Ishikawa (cell line): ENCODE measurements around the gene KRT71.

Source experiments
- CEBPB ChIP-seq: IDR thresholded peaks from 2 replicates; pipeline ENCODE4 v1.6.1; 2012
- CREB1 ChIP-seq: IDR thresholded peaks from 2 replicates; pipeline ENCODE4 v1.6.1; 2012; ENCODE audit warnings: low read depth
- EGR1 ChIP-seq: IDR thresholded peaks from 2 replicates; pipeline ENCODE4 v1.6.1; 2012
- EP300 ChIP-seq: IDR thresholded peaks from 2 replicates; pipeline ENCODE4 v1.6.1; 2012; ENCODE audit warnings: borderline replicate concordance
- FOXM1 ChIP-seq: IDR thresholded peaks from 2 replicates; pipeline ENCODE4 v1.6.1; 2012; ENCODE audit warnings: low read depth, borderline replicate concordance
- MAX ChIP-seq: IDR thresholded peaks from 2 replicates; pipeline ENCODE4 v1.6.1; 2012
- NFIC ChIP-seq: IDR thresholded peaks from 2 replicates; pipeline ENCODE4 v1.6.1; 2012
- RAD21 ChIP-seq: IDR thresholded peaks from 2 replicates; pipeline ENCODE4 v1.6.1; 2012; ENCODE audit warnings: low read depth
- REST ChIP-seq: IDR thresholded peaks from 2 replicates; pipeline ENCODE4 v1.6.1; 2012; ENCODE audit warnings: low read depth, mild to moderate bottlenecking
- TAF1 ChIP-seq: IDR thresholded peaks from 2 replicates; pipeline ENCODE4 v1.6.1; 2012; ENCODE audit warnings: low read depth, mild to moderate bottlenecking
- TCF12 ChIP-seq: IDR thresholded peaks from 2 replicates; pipeline ENCODE4 v1.6.1; 2012; ENCODE audit warnings: low read depth
- TEAD4 ChIP-seq: IDR thresholded peaks from 2 replicates; pipeline ENCODE4 v1.6.1; 2012
- USF1 ChIP-seq: IDR thresholded peaks from 2 replicates; pipeline ENCODE4 v1.6.1; 2012
- YY1 ChIP-seq: IDR thresholded peaks from 2 replicates; pipeline ENCODE4 v1.6.1; 2012; ENCODE audit warnings: low read depth
- ZBTB7A ChIP-seq: IDR thresholded peaks from 2 replicates; pipeline ENCODE4 v1.6.1; 2012; ENCODE audit warnings: low read depth

Gene KRT71

GRCh38 chr12:52584156-52584682 lies 31.3 kb upstream of the KRT71 start:
- TF ChIP-seq TEAD4 (no peak), EGR1 (no peak)

GRCh38 chr12:52582971-52583456 lies 30.1 kb upstream of the KRT71 start:
- TF ChIP-seq RAD21 = peak; percentile 98
- TF ChIP-seq TCF12 = no peak

- TF ChIP-seq NFIC (no peak), MAX (no peak), RAD21 (no peak), TEAD4 (no peak), ZBTB7A (no peak), EGR1 (no peak), REST (no peak), CREB1 (no peak)
These were observed 29.5 kb upstream of the KRT71 start for GRCh38 chr12:52582486-52582885.

- peak; percentile 85 for TF ChIP-seq MAX
- TF ChIP-seq CEBPB = peak; percentile 19; the same call in 1 of the 2 replicates
- 0 out of 2 replicates have a peak, but pooled peaks have one; percentile 24 for TF ChIP-seq TEAD4
- no peak for TF ChIP-seq ZBTB7A
- TF ChIP-seq NFIC = peak; percentile 84
- no peak for TF ChIP-seq CREB1
These were observed 28.5 kb upstream of the KRT71 start for GRCh38 chr12:52581481-52581880.

- no peak for TF ChIP-seq EGR1
- TF ChIP-seq ZBTB7A = no peak
- no peak for TF ChIP-seq CEBPB
- TF ChIP-seq REST = no peak
- no peak for TF ChIP-seq USF1
- TF ChIP-seq YY1 = no peak
- TF ChIP-seq TEAD4 = no peak
- no peak for TF ChIP-seq CREB1
- TF ChIP-seq TCF12 = no peak
- no peak for TF ChIP-seq NFIC
- no peak for TF ChIP-seq FOXM1
- TF ChIP-seq TAF1 = no peak
- no peak for TF ChIP-seq RAD21
- TF ChIP-seq EP300 = no peak
- TF ChIP-seq MAX = no peak
These were observed 28.1 kb upstream of the KRT71 start for GRCh38 chr12:52581066-52581465.

GRCh38 chr12:52580496-52580895 lies 27.6 kb upstream of the KRT71 start:
- no peak for TF ChIP-seq RAD21
- TF ChIP-seq EP300 = 0 out of 2 replicates have a peak, but pooled peaks have one; percentile 1

GRCh38 chr12:52579468-52580465 lies 26.8 kb upstream of the KRT71 start:
- peak; percentile 42; the same call in 1 of the 2 replicates for TF ChIP-seq TEAD4
- TF ChIP-seq NFIC = no peak
- TF ChIP-seq CEBPB = no peak
- TF ChIP-seq EP300 = peak; percentile 46; the same call in 1 of the 2 replicates
- TF ChIP-seq MAX = no peak
- no peak for TF ChIP-seq FOXM1
- 0 out of 2 replicates have a peak, but pooled peaks have one; percentile 5 for TF ChIP-seq RAD21
- no peak for TF ChIP-seq EGR1
- TF ChIP-seq TCF12 = no peak
